Measurements from ENCODE around the gene SGMS1.

- TF ChIP-seq CTCF (conservative IDR thresholded peaks at IDR 0.05 in 1 of 2, IDR thresholded peaks at IDR 0.05 in 1 of 2; ENCODE audit: low read depth in 1 of 2, low read length in 2 of 2) (no peak), EZH2 (IDR thresholded peaks at IDR 0.05; ENCODE audit: low read length, missing control alignments) (no peak)
These were observed 26.9 kb downstream of the SGMS1 start for GRCh38 chr10:50596897-50597296.
